ENCODE results near the gene TMIGD3.

TMIGD3 gene

GRCh38 chr1:111475701-111476100 lies 27.7 kb downstream of the TMIGD3 start:
- DNase-seq (ENCODE audit: low read depth): no peak

GRCh38 chr1:111474521-111474920 lies 28.9 kb downstream of the TMIGD3 start:
- DNase-seq (ENCODE audit: low read depth): no peak

- no peak for DNase-seq (ENCODE audit: low read depth)
These were observed 29.3 kb downstream of the TMIGD3 start for GRCh38 chr1:111474106-111474505.

GRCh38 chr1:111471538-111471937 lies 31.9 kb downstream of the TMIGD3 start:
- no peak for DNase-seq (ENCODE audit: low read depth)

- no peak for DNase-seq (ENCODE audit: low read depth)
These were observed 32.4 kb downstream of the TMIGD3 start for GRCh38 chr1:111471012-111471411.

GRCh38 chr1:111470596-111470995 lies 32.8 kb downstream of the TMIGD3 start:
- DNase-seq (ENCODE audit: low read depth): no peak

- no peak for DNase-seq (ENCODE audit: low read depth)
These were observed 33.9 kb downstream of the TMIGD3 start for GRCh38 chr1:111469539-111469938.

- no peak for DNase-seq (ENCODE audit: low read depth)
These were observed 34.7 kb downstream of the TMIGD3 start for GRCh38 chr1:111468717-111469100.

GRCh38 chr1:111467865-111468716 lies 35.3 kb downstream of the TMIGD3 start:
- DNase-seq (ENCODE audit: low read depth): no peak

- no peak for DNase-seq (ENCODE audit: low read depth)
These were observed 37.0 kb downstream of the TMIGD3 start for GRCh38 chr1:111466480-111466879.

GRCh38 chr1:111465754-111466153 lies 37.7 kb downstream of the TMIGD3 start:
- DNase-seq (ENCODE audit: low read depth): no peak

- peak; percentile 14 for DNase-seq (ENCODE audit: low read depth)
These were observed 40.3 kb downstream of the TMIGD3 start for GRCh38 chr1:111463029-111463683.

GRCh38 chr1:111462370-111463028 lies 40.9 kb downstream of the TMIGD3 start:
- no peak for DNase-seq (ENCODE audit: low read depth)

GRCh38 chr1:111461765-111462164 lies 41.7 kb downstream of the TMIGD3 start:
- no peak for DNase-seq (ENCODE audit: low read depth)

GRCh38 chr1:111455642-111456031 lies 47.8 kb downstream of the TMIGD3 start:
- DNase-seq (ENCODE audit: low read depth): no peak

GRCh38 chr1:111454859-111455641 lies 48.4 kb downstream of the TMIGD3 start:
- no peak for DNase-seq (ENCODE audit: low read depth)

GRCh38 chr1:111453706-111454105 lies 49.7 kb downstream of the TMIGD3 start:
- DNase-seq (ENCODE audit: low read depth): peak; percentile 18

GRCh38 chr1:111452581-111452980 lies 50.9 kb downstream of the TMIGD3 start:
- DNase-seq (ENCODE audit: low read depth): no peak

GRCh38 chr1:111450185-111450584 lies 53.2 kb downstream of the TMIGD3 start:
- no peak for DNase-seq (ENCODE audit: low read depth)

GRCh38 chr1:111449703-111450017 lies 53.8 kb downstream of the TMIGD3 start:
- DNase-seq (ENCODE audit: low read depth): no peak

- peak; percentile 99 for DNase-seq (ENCODE audit: low read depth)
These were observed 54.3 kb downstream of the TMIGD3 start, which contains the start of the genes ATP5PB and WDR77 for GRCh38 chr1:111448918-111449702. Gene ATP5PB, plus strand, starts transcription at chr1:111449464. Its CDS starts 78 bp downstream, at chr1:111449542. Gene WDR77, minus strand, starts transcription at chr1:111449256. Its CDS starts 87 bp downstream, at chr1:111449169.
